Naive thymus-derived CD4-positive, alpha-beta T cell (primary cell): Measurements from ENCODE around the gene PTPRE. TPM values are rescaled to one million over a fixed set of nuclear protein-coding genes. Genes with fewer than 3 reads are reported as not detected.

Experiments used
- ATAC-seq: fragments of 150-1000 bp; cut with Tn5 transposase; 2 replicates; pipeline ENCODE4 v1.10.0; 2021; ENCODE audit warnings: mild to moderate bottlenecking, moderate library complexity
- CTCF ChIA-PET: fragments of 350-600 bp; sonication (Branson Sonifier 250); formaldehyde crosslinking; loops from one replicate; lab custom pipeline; 2021; ENCODE audit warnings: antibody characterized with exemption; lab: Charles Lee
- POLR2A ChIA-PET: fragments of 350-600 bp; sonication (Branson Sonifier 250); formaldehyde crosslinking; loops from one replicate; lab custom pipeline; 2021; ENCODE audit warnings: antibody characterized with exemption, inconsistent platforms; lab: Charles Lee
- DNase-seq, 9 donors: peaks; one replicate each; pipeline versions ENCODE4 v3.0.0 to v3.0.0-alpha.2; 2020 to 2022; ENCODE audit warnings: mixed read lengths in 1 of 9
- H3K27ac ChIP-seq: one replicate; pipeline ENCODE4 v1.7.0; 2013; ENCODE audit warnings: mild to moderate bottlenecking, low read depth, low read length, moderate library complexity
- H3K27me3 ChIP-seq, 2 donors: one replicate each; pipeline ENCODE4 v1.7.0; 2013; ENCODE audit warnings: low read length in 2 of 2, mild to moderate bottlenecking in 2 of 2, moderate library complexity in 2 of 2; ENCODE audit not compliant: control insufficient read depth in 2 of 2, insufficient read depth in 2 of 2
- H3K36me3 ChIP-seq, 3 experiments: 1 replicate in 2 of 3; 2 replicates in 1 of 3; pipeline ENCODE4 v1.7.0; 2013; ENCODE audit warnings: low read length in 3 of 3, mild to moderate bottlenecking in 3 of 3, moderate library complexity in 1 of 3; ENCODE audit not compliant: insufficient read depth in 3 of 3, control insufficient read depth in 2 of 3
- H3K4me1 ChIP-seq, 2 donors: one replicate each; pipeline ENCODE4 v1.7.0; 2013; ENCODE audit warnings: low read length in 2 of 2, mild to moderate bottlenecking in 2 of 2, moderate library complexity in 1 of 2; ENCODE audit not compliant: control insufficient read depth in 2 of 2, insufficient read depth in 2 of 2
- H3K4me3 ChIP-seq: 2 replicates; pipeline ENCODE4 v1.7.0; 2013; ENCODE audit warnings: mild to moderate bottlenecking, low read length
- H3K9me3 ChIP-seq, 3 experiments: 1 replicate in 2 of 3; 2 replicates in 1 of 3; pipeline ENCODE4 v1.7.0; 2013; ENCODE audit warnings: low read length in 3 of 3; ENCODE audit not compliant: control insufficient read depth in 2 of 3
- H3K27ac Mint-ChIP-seq, 9 donors: one replicate each; pipeline ENCODE4 v1.8.0; 2020 to 2022; ENCODE audit warnings: mixed read lengths in 9 of 9, mild to moderate bottlenecking in 8 of 9, moderate library complexity in 5 of 9, inconsistent platforms in 2 of 9
- H3K27me3 Mint-ChIP-seq, 5 donors: one replicate each; pipeline ENCODE4 v1.8.0; 2021 to 2022; ENCODE audit warnings: mixed read lengths in 5 of 5, mild to moderate bottlenecking in 1 of 5
- H3K36me3 Mint-ChIP-seq, 5 donors: one replicate each; pipeline ENCODE4 v1.8.0; 2020 to 2022; ENCODE audit warnings: mixed read lengths in 5 of 5, mild to moderate bottlenecking in 3 of 5, inconsistent platforms in 1 of 5
- H3K4me1 Mint-ChIP-seq, 7 donors: one replicate each; pipeline ENCODE4 v1.8.0; 2020 to 2022; ENCODE audit warnings: mixed read lengths in 7 of 7, mild to moderate bottlenecking in 3 of 7, inconsistent platforms in 1 of 7
- H3K4me3 Mint-ChIP-seq, 10 donors: one replicate each; pipeline ENCODE4 v1.8.0; 2020 to 2022; ENCODE audit warnings: mild to moderate bottlenecking in 10 of 10, mixed read lengths in 10 of 10, moderate library complexity in 6 of 10, inconsistent platforms in 2 of 10
- H3K9me3 Mint-ChIP-seq, 11 donors: one replicate each; pipeline ENCODE4 v1.8.0; 2020 to 2022; ENCODE audit warnings: mixed read lengths in 11 of 11, mild to moderate bottlenecking in 4 of 11, inconsistent platforms in 1 of 11, moderate library complexity in 1 of 11
- intact Hi-C, 2 donors: fragments of 100-400 bp; cut with micrococcal nuclease; formaldehyde crosslinking; loops; one replicate each; pipeline ENCODE4 v1.15.1; 2023
- polyA plus RNA-seq, 2 donors: library from polyadenylated mRNA; unstranded; fragments of 300-500 nt; fragmentation: Illumina TruSeq; gene quantifications; one replicate each; pipeline ENCODE4 v1.2.3, GENCODE V29; 2021
- total RNA-seq, 6 experiments: library from RNA in 5 of 6; stranded (reverse) in 5 of 6; gene quantifications; 1 replicate in 5 of 6; 2 replicates in 1 of 6; pipeline ENCODE4 v1.2.3 and lab custom pipeline; 2021 to 2026

The PTPRE gene
- total and polyA plus RNA-seq, 7 experiments from 2014 or later, result 6.6 to 237 (median 27.9) TPM

DNA sequence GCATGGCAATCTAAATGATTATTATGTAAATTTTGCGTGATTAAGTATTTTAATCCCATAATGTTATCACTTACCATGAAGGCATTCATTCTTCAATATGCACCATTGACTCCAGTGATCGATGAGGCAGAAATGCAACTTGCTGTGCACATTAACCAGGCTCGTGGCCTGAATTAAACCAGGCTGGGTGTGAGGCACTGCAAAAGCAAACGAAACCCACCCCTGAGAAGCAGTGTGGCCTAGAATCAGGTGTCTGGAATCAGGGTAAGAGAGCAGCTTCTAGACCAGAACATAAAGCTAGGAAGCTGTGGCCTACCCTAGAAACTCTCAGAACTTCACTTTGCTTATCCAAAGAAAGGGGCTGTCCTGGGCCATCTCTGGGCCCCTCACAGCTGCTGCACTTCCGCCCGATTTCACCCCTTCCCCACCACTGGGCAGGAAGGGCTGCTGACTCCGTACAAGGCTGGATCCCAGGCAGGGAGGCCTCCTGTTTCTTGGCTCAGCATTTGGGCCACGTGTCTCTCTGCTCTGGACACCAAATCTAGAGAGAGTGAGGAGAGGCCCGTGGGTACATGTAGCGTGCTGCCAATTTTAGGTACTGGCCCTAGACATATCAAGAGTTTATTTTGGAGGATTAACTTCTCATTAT lies 4.4 kb downstream of the PTPRE start:
- H3K27ac Mint-ChIP-seq, result no peak overlapping the region
- intact Hi-C loops, result no loop called here
- H3K4me1 ChIP-seq, result no peaks in the 10 kb centered on the region

DNA sequence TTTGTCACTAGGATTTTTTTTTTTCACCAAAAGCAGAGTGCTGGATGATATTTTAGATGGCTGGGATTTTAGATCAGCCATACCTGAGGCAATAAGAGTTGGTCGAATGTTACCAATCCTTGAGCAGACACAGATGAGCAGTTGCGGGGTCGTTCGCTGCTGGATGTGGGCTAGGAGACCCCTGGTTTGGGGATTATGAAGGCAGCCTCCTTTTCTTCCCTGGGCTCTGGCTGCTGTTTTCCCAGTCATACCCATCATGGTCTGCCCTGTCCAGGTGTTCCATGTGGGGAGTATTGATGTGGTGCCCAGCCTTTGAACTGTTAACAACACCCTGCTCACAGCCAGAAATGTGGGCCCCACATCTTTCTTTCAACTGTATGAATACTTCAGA lies 5.0 kb downstream of the PTPRE start:
- DNase-seq (no peak), ATAC-seq (no peak)
- Mint-ChIP-seq H3K36me3 (peaks cover 0 to 2% (median 0%) of the 10 kb centered on the region in 5 donors), H3K9me3 (peaks cover 0 to 4% (median 0%) of the 10 kb centered on the region in 11 donors), H3K4me1 (peaks cover 0 to 2% (median 0%) of the 10 kb centered on the region in 7 donors), H3K4me3 (no peak overlapping the region), H3K27me3 (peaks cover 7 to 22% (median 12%) of the 10 kb centered on the region in 5 donors), H3K27ac (no peak overlapping the region)
- ChIA-PET CTCF (no interaction called here), POLR2A (no interaction called here)
- H3K4me3 ChIP-seq, result no peak overlapping the region
- intact Hi-C loops, result no loop called here
- no peaks in the 10 kb centered on the region for H3K9me3 ChIP-seq
- no peaks in the 10 kb centered on the region for H3K27me3 ChIP-seq
- no peak overlapping the region for H3K27ac ChIP-seq
- H3K4me1 ChIP-seq, result no peaks in the 10 kb centered on the region
- H3K36me3 ChIP-seq, result no peaks in the 10 kb centered on the region

More for the DNA sequence above, 4.4 kb downstream of the PTPRE start:
- H3K27ac ChIP-seq, result no peak overlapping the region
- Mint-ChIP-seq H3K27me3 (peaks cover 9 to 26% (median 12%) of the 10 kb centered on the region in 5 donors), H3K9me3 (peaks cover 0 to 2% (median 0%) of the 10 kb centered on the region in 11 donors), H3K36me3 (peaks cover 0 to 2% (median 0%) of the 10 kb centered on the region in 5 donors), H3K4me1 (peaks cover 0 to 3% (median 0%) of the 10 kb centered on the region in 7 donors), H3K4me3 (no peak overlapping the region)
- ChIA-PET CTCF (no interaction called here), POLR2A (no interaction called here)
- H3K4me3 ChIP-seq, result no peak overlapping the region
- no peaks in the 10 kb centered on the region for H3K27me3 ChIP-seq
- DNase-seq (no peak), ATAC-seq (no peak)
- no peaks in the 10 kb centered on the region for H3K9me3 ChIP-seq
- H3K36me3 ChIP-seq, result no peaks in the 10 kb centered on the region

DNA sequence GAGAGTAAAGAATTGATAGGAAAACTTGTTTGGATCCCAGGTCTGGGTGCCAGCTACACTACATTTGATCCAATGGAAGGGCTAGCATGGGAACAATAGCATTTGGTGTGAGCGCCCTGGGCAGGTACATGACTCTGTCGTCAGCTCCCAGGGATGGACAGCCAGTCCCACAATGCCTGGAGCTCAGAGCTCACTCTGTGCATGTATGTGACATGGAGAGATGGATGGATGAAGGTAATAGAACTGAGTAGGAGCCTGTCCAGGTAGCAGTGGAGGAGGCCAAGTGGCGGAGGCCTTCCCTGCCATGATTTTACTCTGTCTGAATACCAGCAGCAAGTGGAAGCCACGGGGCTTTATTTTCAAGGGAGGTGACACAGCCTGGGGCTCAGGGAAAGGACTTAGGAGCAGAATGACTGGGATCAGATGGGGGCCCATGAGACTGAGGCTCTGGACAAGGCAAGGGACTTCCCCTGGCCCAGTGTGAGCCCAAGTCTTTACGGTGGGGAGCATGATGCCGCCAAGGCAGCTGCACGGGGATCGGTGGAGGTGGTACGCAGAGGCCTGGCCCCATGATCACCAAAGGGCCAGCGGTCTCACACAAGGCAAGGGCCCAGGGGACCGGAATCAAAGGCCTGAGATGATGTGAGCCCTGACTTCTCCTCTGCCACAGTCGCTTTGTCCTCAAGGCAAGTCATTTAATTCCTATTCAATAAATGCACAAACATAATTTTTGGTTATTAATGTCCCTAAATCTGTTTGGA lies 5.9 kb downstream of the PTPRE start:
- CTCF ChIA-PET, result interaction anchor here (1.0 kb wide), 1 partner anchor 156 kb away, joined by 3 read pairs; no protein-coding TSS in a partner anchor
- H3K4me1 Mint-ChIP-seq, result peaks cover 0 to 2% (median 0%) of the 10 kb centered on the region in 7 donors
- H3K27ac ChIP-seq, result no peak overlapping the region
- H3K27me3 ChIP-seq, result no peaks in the 10 kb centered on the region
- no peak for DNase-seq
- H3K36me3 ChIP-seq, result no peaks in the 10 kb centered on the region
- no peak for ATAC-seq
- peaks cover 0 to 4% (median 0%) of the 10 kb centered on the region in 11 donors for H3K9me3 Mint-ChIP-seq
- no peaks in the 10 kb centered on the region for H3K4me1 ChIP-seq
- no peaks in the 10 kb centered on the region for H3K9me3 ChIP-seq
- POLR2A ChIA-PET, result no interaction called here
- H3K36me3 Mint-ChIP-seq, result peaks cover 0 to 2% (median 0%) of the 10 kb centered on the region in 5 donors
- H3K4me3 ChIP-seq, result no peak overlapping the region
- no peak overlapping the region for H3K4me3 Mint-ChIP-seq
- intact Hi-C loops, result no loop called here
- no peak overlapping the region for H3K27ac Mint-ChIP-seq
- H3K27me3 Mint-ChIP-seq, result peaks cover 7 to 22% (median 12%) of the 10 kb centered on the region in 5 donors

DNA sequence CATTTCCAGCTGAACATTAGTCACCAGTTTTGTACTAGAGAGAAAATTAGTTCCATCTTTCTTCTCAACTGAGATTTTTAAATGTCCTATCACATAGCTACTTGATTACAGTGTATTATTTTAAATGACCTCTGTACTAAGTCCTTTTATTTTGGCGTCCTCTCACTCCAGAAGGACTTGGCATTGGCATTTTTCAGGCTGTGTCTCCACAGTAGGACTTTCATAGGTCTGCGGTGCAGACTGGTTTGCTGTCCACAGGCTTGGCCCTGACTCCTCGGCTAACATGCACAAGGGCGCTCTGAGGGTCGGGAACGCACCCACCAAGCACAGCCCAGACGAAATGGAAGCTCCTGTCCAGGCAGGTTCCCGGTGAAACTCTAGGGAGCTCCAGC lies 6.5 kb downstream of the PTPRE start:
- H3K4me3 Mint-ChIP-seq, result no peak overlapping the region
- intact Hi-C loops, result no loop called here
- H3K4me1 Mint-ChIP-seq, result peaks cover 0 to 2% (median 0%) of the 10 kb centered on the region in 7 donors
- CTCF ChIA-PET, result interaction anchor here (1.0 kb wide), 1 partner anchor 156 kb away, joined by 3 read pairs; no protein-coding TSS in a partner anchor
- no peak overlapping the region for H3K27ac Mint-ChIP-seq
- no peak for DNase-seq
- Histone ChIP-seq H3K4me1 (no peaks in the 10 kb centered on the region), H3K36me3 (no peaks in the 10 kb centered on the region), H3K4me3 (no peak overlapping the region), H3K9me3 (no peaks in the 10 kb centered on the region), H3K27me3 (no peaks in the 10 kb centered on the region), H3K27ac (no peak overlapping the region)
- H3K27me3 Mint-ChIP-seq, result peaks cover 4 to 17% (median 7%) of the 10 kb centered on the region in 5 donors
- ATAC-seq, result no peak
- POLR2A ChIA-PET, result no interaction called here
- H3K36me3 Mint-ChIP-seq, result peaks cover 0 to 2% (median 0%) of the 10 kb centered on the region in 5 donors
- peaks cover 0 to 4% (median 0%) of the 10 kb centered on the region in 11 donors for H3K9me3 Mint-ChIP-seq

DNA sequence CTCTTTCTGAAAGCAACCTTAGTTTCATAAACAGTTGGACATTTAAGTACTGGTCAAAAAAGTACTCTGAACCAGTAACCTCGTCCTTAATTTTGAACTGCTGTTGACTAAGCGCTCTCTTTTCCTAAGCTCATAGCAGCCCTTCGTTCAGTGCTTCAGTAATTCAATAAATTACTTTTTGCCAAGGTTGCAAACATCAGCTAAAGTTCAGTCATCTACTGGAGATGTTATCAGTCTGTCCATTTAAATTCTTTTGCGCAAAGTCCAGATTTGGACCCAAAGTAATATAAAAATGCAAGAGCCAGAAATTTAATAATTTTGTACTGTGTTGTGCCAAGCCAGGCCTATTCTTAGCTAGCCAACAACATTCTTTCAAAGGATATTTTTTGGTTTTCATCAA lies 8.4 kb downstream of the PTPRE start:
- Histone ChIP-seq H3K27me3 (no peaks in the 10 kb centered on the region), H3K9me3 (no peaks in the 10 kb centered on the region), H3K4me1 (no peaks in the 10 kb centered on the region), H3K27ac (no peak overlapping the region), H3K36me3 (no peaks in the 10 kb centered on the region), H3K4me3 (no peak overlapping the region)
- Mint-ChIP-seq H3K4me1 (peaks cover 0 to 10% (median 0%) of the 10 kb centered on the region in 7 donors), H3K27ac (no peak overlapping the region), H3K36me3 (peaks cover 0 to 2% (median 0%) of the 10 kb centered on the region in 5 donors), H3K27me3 (peaks cover 0 to 1% (median 0%) of the 10 kb centered on the region in 5 donors), H3K9me3 (peaks cover 0 to 4% (median 0%) of the 10 kb centered on the region in 11 donors), H3K4me3 (no peak overlapping the region)
- ChIA-PET POLR2A (no interaction called here), CTCF (no interaction called here)
- DNase-seq (no peak), ATAC-seq (no peak)
- intact Hi-C loops, result no loop called here

DNA sequence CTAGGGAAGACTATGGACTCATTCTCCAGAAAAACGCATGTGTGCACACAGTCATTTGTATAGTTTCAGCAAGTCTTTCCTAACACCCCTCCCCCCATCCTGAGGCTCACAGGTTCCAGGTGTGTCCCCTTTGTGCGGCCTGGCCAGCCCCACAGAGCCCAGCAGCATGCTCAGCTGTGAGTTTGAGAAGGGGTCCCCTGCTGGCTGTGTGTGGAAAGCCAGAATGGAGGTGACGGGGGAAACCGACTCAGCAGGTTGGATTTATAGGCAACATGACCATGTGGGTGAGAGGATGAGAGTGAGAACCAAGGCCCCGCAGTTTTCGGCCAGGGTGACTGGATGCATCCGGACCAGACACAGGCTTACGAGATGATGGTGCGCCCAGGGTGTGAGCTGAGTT lies 9.9 kb downstream of the PTPRE start:
- intact Hi-C loops, result no loop called here
- ChIA-PET CTCF (no interaction called here), POLR2A (no interaction called here)
- Mint-ChIP-seq H3K9me3 (peaks cover 0 to 4% (median 0%) of the 10 kb centered on the region in 11 donors), H3K4me1 (peaks cover 0 to 10% (median 0%) of the 10 kb centered on the region in 7 donors), H3K27me3 (no peaks in the 10 kb centered on the region), H3K27ac (no peak overlapping the region), H3K4me3 (no peak overlapping the region), H3K36me3 (peaks cover 0 to 2% (median 0%) of the 10 kb centered on the region in 5 donors)
- Histone ChIP-seq H3K36me3 (no peaks in the 10 kb centered on the region), H3K9me3 (no peaks in the 10 kb centered on the region), H3K4me3 (no peak overlapping the region), H3K4me1 (no peaks in the 10 kb centered on the region), H3K27ac (no peak overlapping the region), H3K27me3 (no peaks in the 10 kb centered on the region)
- ATAC-seq (no peak), DNase-seq (no peak)
